ENCODE data around the gene JAKMIP1. TPM values are rescaled to one million over a fixed set of nuclear protein-coding genes. Genes with fewer than 3 reads are reported as not detected.

Gene JAKMIP1
- total and polyA plus RNA-seq, 4 donors, result 0.08 to 0.46 (median 0.22) TPM

DNA sequence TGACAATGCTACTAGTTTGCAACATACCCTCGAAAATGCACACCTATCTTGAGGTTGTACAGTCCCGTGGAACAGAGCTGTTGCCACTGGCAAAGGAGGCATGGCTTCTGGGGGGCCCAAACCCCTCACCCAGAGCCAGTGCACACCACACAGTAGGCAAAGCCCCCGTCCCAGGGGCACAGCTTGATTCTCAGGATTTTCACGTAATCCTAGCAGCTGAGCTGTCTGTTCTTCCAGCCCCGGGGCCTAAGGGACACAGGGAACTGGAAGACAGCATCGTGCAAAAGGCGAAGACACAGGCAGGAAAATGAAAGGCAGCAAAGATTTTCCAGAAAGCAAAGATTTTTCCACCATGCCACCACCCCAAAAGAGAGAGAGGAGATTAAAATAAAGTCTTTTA is 77.2 kb downstream of the JAKMIP1 start:
- DNase-seq (no peak), ATAC-seq (ENCODE audit: insufficient read depth, low FRiP score) (no peak)
- no peaks in the 10 kb centered on the region for H3K36me3 ChIP-seq (ENCODE audit: control insufficient read depth in 4 of 4, insufficient read depth in 4 of 4, low read length in 4 of 4)
- WGBS, 2 donors, result 81% methylated on average over 7 of the region's 7 CpGs
- TF ChIP-seq, protein P1, sequence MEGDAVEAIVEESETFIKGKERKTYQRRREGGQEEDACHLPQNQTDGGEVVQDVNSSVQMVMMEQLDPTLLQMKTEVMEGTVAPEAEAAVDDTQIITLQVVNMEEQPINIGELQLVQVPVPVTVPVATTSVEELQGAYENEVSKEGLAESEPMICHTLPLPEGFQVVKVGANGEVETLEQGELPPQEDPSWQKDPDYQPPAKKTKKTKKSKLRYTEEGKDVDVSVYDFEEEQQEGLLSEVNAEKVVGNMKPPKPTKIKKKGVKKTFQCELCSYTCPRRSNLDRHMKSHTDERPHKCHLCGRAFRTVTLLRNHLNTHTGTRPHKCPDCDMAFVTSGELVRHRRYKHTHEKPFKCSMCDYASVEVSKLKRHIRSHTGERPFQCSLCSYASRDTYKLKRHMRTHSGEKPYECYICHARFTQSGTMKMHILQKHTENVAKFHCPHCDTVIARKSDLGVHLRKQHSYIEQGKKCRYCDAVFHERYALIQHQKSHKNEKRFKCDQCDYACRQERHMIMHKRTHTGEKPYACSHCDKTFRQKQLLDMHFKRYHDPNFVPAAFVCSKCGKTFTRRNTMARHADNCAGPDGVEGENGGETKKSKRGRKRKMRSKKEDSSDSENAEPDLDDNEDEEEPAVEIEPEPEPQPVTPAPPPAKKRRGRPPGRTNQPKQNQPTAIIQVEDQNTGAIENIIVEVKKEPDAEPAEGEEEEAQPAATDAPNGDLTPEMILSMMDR (IDR thresholded peaks at IDR 0.05; ENCODE audit: control extremely low read depth, extremely low read depth), result no peak
- H3K4me1 ChIP-seq (ENCODE audit: control insufficient read depth in 5 of 5, insufficient read depth in 5 of 5, low read length in 5 of 5), result no peaks in the 10 kb centered on the region
- H3K27ac ChIP-seq (ENCODE audit: low read depth in 1 of 2, low read length in 1 of 2), result no peak overlapping the region
- no peak overlapping the region for H3K4me3 ChIP-seq
- peaks cover 0 to 2% (median 0%) of the 10 kb centered on the region in 3 donors for H3K27me3 ChIP-seq (ENCODE audit: control insufficient read depth in 3 of 3, insufficient read depth in 3 of 3, low read length in 2 of 3)
- no peak overlapping the region for H3K9ac ChIP-seq (ENCODE audit: insufficient read depth in 1 of 2, low read length in 2 of 2)
- H3K9me3 ChIP-seq (ENCODE audit: control insufficient read depth in 4 of 4, insufficient read depth in 3 of 4, low read length in 3 of 4), result peaks cover 0 to 9% (median 0%) of the 10 kb centered on the region in 4 donors

DNA sequence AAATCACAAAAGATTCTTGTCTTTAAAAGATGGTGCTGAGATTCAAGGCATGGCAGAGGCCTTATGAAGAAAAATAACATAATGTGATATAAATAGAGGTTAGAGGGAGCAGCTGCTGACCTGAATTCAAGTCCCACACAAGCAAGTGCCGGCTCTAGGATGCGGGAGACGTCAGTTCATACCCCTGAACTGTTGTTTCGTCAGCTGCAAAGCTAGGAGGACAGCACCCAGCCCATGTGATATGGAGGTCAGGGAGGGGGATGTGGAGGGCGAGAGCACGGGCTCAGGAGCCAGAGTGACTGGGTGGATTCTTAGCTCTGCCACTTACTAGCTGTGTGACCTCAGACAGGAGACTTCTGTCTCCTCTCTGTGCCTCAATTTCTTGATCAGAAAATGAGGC is 77.9 kb downstream of the JAKMIP1 start:
- ATAC-seq (ENCODE audit: insufficient read depth, low FRiP score) (no peak), DNase-seq (no peak)
- no peak overlapping the region for H3K4me3 ChIP-seq
- H3K9ac ChIP-seq (ENCODE audit: insufficient read depth in 1 of 2, low read length in 2 of 2), result no peak overlapping the region
- H3K36me3 ChIP-seq (ENCODE audit: control insufficient read depth in 4 of 4, insufficient read depth in 4 of 4, low read length in 4 of 4), result no peaks in the 10 kb centered on the region
- no peak overlapping the region for H3K27ac ChIP-seq (ENCODE audit: low read depth in 1 of 2, low read length in 1 of 2)
- peaks cover 0 to 9% (median 0%) of the 10 kb centered on the region in 4 donors for H3K9me3 ChIP-seq (ENCODE audit: control insufficient read depth in 4 of 4, insufficient read depth in 3 of 4, low read length in 3 of 4)
- no peaks in the 10 kb centered on the region for H3K4me1 ChIP-seq (ENCODE audit: control insufficient read depth in 5 of 5, insufficient read depth in 5 of 5, low read length in 5 of 5)
- TF ChIP-seq, protein P1 (IDR thresholded peaks at IDR 0.05; ENCODE audit: control extremely low read depth, extremely low read depth), result no peak
- H3K27me3 ChIP-seq (ENCODE audit: control insufficient read depth in 3 of 3, insufficient read depth in 3 of 3, low read length in 2 of 3), result peaks cover 0 to 2% (median 0%) of the 10 kb centered on the region in 3 donors
- WGBS, 2 donors, result 72 to 84% methylated on average over 6 of the region's 6 CpGs

DNA sequence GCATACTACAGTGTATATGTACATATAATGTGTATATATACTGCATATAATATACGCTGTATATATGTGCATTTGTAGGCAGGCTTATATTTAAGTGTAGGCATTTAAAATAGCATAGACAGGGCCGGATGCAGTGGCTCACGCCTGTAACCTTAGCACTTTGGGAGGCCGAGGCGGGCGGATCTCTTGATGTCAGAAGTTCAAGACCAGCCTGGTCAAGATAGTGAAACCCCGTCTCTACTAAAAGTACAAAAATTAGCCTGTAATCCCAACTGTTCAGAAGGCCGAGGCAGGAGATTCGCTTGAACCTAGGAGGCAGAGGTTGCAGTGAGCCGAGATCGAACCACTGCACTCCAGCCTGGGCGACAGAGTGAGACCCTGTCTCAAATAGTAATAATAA is 78.4 kb downstream of the JAKMIP1 start:
- Histone ChIP-seq H3K27ac (ENCODE audit: low read depth in 1 of 2, low read length in 1 of 2) (no peak overlapping the region), H3K4me3 (no peak overlapping the region), H3K9me3 (ENCODE audit: control insufficient read depth in 4 of 4, insufficient read depth in 3 of 4, low read length in 3 of 4) (peaks cover 0 to 9% (median 0%) of the 10 kb centered on the region in 4 donors), H3K27me3 (ENCODE audit: control insufficient read depth in 3 of 3, insufficient read depth in 3 of 3, low read length in 2 of 3) (peaks cover 0 to 2% (median 0%) of the 10 kb centered on the region in 3 donors), H3K36me3 (ENCODE audit: control insufficient read depth in 4 of 4, insufficient read depth in 4 of 4, low read length in 4 of 4) (no peaks in the 10 kb centered on the region), H3K9ac (ENCODE audit: insufficient read depth in 1 of 2, low read length in 2 of 2) (no peak overlapping the region), H3K4me1 (ENCODE audit: control insufficient read depth in 5 of 5, insufficient read depth in 5 of 5, low read length in 5 of 5) (no peaks in the 10 kb centered on the region)
- TF ChIP-seq, protein P1 (IDR thresholded peaks at IDR 0.05; ENCODE audit: control extremely low read depth, extremely low read depth), result no peak
- 92 to 93% methylated on average over 12 of the region's 12 CpGs for WGBS, 2 donors
- DNase-seq, result no peak
- no peak for ATAC-seq (ENCODE audit: insufficient read depth, low FRiP score)

DNA sequence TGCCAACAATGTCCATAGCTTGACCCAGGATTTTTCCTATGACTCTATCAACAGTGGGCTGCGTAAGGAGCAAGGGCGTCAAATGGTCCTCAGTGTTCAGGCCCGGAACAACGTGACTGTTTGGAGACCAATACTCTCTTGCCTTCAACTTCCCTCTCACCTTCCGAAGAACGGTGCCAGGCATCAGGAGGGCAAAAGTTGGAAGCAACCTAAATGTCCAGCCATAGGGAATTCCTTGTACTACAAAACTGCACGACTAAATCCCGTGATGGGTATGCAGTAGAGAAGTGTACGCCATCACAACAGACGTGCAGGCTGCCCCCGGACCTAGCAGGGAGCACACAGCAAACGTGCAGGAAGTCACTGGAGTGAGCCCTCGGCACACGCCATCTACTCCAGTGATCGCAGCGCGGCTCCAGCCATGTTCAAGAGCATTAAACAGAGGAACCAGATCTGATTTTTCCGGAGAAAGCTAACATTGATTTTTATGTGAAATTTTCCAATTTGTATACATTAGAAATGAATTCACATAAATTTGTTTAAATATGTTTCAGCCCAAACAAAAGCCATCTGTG is 79.0 kb downstream of the JAKMIP1 start:
- Histone ChIP-seq H3K27ac (ENCODE audit: low read depth in 1 of 2, low read length in 1 of 2) (no peak overlapping the region), H3K36me3 (ENCODE audit: control insufficient read depth in 4 of 4, insufficient read depth in 4 of 4, low read length in 4 of 4) (no peaks in the 10 kb centered on the region), H3K9me3 (ENCODE audit: control insufficient read depth in 4 of 4, insufficient read depth in 3 of 4, low read length in 3 of 4) (peaks cover 0 to 7% (median 0%) of the 10 kb centered on the region in 4 donors), H3K27me3 (ENCODE audit: control insufficient read depth in 3 of 3, insufficient read depth in 3 of 3, low read length in 2 of 3) (peaks cover 0 to 2% (median 0%) of the 10 kb centered on the region in 3 donors), H3K4me1 (ENCODE audit: control insufficient read depth in 5 of 5, insufficient read depth in 5 of 5, low read length in 5 of 5) (no peaks in the 10 kb centered on the region), H3K4me3 (no peak overlapping the region), H3K9ac (ENCODE audit: insufficient read depth in 1 of 2, low read length in 2 of 2) (no peak overlapping the region)
- no peak for DNase-seq
- ATAC-seq (ENCODE audit: insufficient read depth, low FRiP score), result no peak
- TF ChIP-seq, protein P1 (IDR thresholded peaks at IDR 0.05; ENCODE audit: control extremely low read depth, extremely low read depth), result no peak
- 90 to 91% methylated on average over 18 of the region's 18 CpGs for WGBS, 2 donors
